Caki2 (cell line): ENCODE measurements around the gene ASIC2. TPM values are rescaled to one million over a fixed set of nuclear protein-coding genes. Genes with fewer than 3 reads are reported as not detected.

Experiments used
- DNase-seq: peaks from one replicate; pipeline ENCODE4 v3.0.0-alpha.2; 2015; ENCODE audit warnings: low read depth
- in situ Hi-C: cut with HindIII; loops from 2 replicates; pipeline ENCODE4 v1.10.0; 2016; ENCODE audit warnings: low sequenced_read_pairs, low pct_unique_long_range_greater_than_20kb, mixed read lengths
- total RNA-seq: library from RNA; depleted of rRNA; stranded (reverse); fragments of >200 nt; shearing (Covaris generic); gene quantifications from 2 replicates; pipeline ENCODE4 v1.2.3, GENCODE V29; 2014; ENCODE audit warnings: low replicate concordance

The ASIC2 gene
- total RNA-seq, 1 experiment from 2014 or later = 2.4 TPM

DNA sequence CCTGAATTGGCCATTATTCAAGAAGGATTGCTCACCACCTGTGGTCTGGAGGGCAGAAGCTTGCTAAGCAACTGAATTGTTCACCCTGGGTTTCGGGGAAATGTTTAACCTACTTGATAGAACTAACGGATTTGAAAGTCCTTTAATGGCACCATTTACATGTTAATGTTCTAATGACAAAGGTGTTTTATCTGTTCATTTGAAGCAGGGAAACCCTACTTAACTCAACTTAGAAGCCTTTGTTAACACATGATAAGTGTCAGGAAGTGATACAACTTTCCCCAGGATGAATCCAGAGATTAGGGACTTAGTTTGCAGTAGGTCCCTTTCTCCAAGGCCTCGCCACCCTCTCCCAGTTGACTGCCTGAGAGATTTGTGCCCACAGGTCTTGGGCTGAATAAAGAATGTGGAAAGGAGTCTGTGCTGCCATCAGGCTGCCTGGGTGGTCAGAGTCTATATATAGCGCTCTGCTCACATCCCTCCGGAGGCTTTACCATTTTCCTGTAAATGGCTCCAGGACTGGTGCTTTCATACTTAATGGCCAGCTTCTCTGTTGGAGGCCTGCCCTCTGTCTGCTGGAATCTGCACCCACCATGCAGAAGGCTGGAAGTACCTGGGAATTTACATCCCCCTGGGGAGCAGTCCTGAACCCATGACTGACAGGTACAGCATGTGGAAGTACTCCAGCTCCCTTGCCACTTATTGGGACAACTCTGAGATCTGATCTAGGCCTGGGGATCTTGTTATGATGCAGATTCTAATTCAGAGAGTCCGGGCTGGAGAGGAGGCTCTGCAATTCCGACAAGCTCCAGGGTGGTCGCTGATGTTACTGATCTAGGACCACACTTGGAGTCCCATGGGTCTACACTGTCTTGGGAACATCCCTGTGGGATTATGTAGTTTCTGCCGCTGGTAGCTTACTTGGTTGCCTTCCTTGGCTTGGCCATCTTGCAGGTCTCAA, 99.9 kb downstream of the ASIC2 start:
- in situ Hi-C loops = no loop called here
- no peak for DNase-seq

DNA sequence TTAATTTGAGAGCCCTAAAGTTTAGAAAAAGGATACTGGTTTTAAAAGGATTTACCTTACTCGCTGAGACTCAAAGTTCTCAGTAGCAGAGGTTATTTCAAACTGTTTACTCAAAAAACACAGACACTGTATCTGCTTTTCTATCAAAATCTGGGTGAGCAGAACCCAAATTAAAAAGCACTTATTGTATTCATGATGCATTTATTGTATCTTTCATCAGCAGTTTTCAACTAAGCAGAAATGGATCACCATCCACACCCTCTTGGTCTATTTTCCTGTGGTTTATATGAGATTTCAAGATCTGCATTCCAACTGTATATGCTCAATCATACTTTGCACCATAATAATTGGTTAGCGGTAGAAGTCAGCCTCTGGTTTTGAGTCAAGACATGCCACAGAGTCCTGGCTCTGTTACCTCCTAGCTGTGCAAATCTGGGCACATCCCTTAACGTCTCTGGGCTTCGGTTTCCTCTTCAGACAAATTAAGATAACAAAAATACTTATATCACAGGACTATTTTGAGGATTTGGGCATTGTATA, 109.5 kb downstream of the ASIC2 start:
- no peak for DNase-seq
- in situ Hi-C loops = no loop called here

DNA sequence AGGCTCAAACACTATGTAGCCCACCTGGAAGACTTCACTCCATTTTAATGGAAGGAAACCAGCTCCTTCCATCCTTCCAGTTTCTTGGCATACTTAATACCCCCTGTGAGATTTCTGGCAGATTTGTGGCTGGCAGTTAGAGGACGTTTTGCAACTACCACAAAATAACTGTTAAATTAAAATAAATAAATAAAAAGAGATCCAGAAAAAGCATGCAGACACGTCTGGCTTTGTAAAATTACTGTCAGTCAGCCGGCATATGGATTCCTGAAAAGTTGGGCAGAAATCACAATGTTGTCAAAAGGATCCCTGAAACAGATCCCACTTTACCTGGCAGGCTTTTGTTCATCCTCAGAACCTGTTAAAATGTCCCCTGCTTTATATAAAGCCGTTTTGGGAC, 113.9 kb downstream of the ASIC2 start:
- DNase-seq = no peak
- in situ Hi-C loops = no loop called here

DNA sequence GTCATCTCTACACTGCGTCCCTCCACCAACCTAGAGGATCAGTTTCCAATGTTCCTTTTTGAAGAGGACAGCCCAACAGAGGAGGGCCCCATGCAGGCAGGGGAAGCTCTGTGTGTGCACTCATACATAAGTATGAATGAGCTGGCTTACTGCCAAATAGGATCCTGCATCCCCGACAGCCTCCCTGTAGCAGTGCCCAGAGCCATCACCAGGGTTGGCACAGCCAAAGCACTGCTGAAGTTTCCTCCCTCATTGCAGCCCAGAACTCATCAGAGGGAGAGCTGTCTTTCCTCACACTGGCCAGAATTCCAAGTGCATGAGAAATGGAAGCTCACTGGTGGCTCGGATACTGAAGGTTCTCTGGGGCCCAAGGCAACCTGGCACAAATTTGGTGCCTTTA, 114.4 kb downstream of the ASIC2 start:
- no peak for DNase-seq
- in situ Hi-C loops = no loop called here

DNA sequence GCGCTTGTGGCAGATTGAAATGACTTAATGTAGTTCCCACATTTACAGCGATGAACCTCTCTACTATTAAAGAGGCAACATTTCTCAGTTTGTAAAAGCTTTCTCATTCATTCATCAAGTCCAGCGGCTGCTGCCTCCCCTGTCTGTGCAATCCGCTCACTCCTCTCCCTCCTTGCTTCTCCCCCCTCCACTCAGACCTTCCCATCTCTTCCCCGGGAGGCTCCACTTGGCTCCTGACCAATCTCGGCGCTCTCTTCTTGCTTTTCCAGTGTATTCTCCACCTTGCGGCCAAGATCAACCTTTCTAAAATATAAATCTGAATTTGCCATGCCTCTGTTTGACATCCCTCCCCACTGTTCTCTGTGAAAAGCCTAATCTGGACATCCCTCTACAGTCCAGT, 117.5 kb downstream of the ASIC2 start:
- in situ Hi-C loops = no loop called here
- DNase-seq = no peak

DNA sequence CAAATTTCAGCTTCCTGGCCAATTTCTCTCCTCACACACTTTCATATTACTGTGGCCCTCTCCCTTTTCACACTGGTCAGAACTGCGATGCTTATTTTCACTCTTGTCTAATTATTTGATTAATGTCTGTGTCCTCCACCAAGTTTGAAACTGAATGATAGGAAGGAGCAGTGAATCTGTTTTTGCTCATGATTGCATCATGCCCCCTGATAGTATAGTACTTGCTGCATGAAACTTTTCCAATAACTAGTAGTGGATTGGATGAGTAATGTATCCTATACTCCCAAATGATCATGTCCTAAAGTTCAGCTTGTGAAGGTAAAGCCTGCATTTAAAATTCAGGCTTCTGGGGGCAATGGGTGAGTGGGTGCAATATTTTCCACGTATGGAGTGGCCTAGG, 121.2 kb downstream of the ASIC2 start:
- in situ Hi-C loops = no loop called here
- DNase-seq = no peak

DNA sequence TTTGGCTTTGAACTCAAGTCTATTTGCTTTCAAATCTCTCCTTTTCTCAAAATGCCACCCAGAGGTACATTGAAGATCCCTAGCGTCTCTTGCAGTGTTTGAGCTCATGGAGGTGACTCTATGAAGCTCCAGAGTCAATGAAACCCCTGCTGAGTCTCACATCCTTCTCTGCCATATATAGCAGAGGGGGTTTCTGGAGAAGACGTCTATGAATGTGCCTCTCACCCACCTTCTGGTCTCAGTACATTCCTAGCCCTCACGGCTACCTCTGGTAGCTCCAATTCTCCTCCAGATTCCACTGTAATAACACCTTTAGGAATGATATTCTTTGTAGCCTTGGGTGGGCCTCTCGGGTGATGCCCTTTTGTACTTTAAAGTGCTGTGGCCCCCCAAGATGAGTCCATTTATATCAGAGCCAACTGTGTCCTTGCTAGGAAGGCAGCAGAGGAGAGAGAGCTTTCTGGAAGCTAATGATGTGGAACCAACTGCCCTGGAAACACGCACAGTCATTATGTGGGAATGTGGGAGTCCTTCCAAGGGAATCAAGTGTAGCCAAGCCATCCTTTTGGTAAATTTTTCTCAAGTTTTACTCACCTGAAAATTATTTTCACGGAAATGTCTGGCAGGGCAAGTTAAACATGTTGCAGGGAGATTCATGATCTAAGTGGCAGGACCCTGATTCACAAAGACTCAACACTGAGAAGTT, 123.4 kb downstream of the ASIC2 start:
- DNase-seq = peak; percentile 96
- in situ Hi-C loops = no loop called here

DNA sequence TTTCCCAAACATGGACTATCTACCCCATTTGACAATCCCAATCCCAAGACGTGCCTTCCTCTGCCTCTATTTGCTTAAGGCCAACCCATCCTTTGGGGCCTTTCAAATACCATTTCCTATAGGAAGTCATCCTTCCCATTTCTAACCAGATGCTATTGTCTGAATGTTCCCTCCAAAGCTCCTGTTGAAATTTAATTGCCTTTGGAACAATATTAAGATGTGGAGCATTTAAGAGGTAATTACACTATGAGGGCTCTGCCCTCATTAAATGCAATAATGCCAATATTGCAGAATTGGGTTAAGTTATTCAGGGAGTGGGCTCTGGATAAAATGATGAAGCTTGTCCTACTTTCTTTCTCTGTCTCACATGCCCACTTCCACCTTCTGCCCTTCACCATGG, 125.4 kb downstream of the ASIC2 start:
- in situ Hi-C loops = no loop called here
- no peak for DNase-seq

DNA sequence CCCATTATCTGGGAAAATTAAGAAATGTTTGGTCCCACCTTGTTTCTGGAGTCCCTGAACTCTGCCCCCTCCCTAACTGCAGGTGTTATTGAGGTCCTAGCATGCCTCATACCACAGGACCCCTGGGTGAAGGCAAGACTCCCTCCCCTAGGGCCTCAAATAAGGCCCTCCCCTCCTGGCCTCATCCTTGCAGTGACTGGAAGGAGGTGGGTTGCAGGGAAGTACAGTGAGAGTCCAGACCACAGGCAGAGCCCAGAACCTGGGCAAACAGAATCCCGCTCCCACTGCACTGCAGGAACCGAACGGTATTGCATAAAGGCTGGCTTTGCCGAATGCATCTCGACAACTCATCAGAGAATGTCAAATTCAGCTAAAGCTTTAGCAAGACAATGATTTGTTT, 126.6 kb downstream of the ASIC2 start:
- DNase-seq = no peak
- in situ Hi-C loops = no loop called here

DNA sequence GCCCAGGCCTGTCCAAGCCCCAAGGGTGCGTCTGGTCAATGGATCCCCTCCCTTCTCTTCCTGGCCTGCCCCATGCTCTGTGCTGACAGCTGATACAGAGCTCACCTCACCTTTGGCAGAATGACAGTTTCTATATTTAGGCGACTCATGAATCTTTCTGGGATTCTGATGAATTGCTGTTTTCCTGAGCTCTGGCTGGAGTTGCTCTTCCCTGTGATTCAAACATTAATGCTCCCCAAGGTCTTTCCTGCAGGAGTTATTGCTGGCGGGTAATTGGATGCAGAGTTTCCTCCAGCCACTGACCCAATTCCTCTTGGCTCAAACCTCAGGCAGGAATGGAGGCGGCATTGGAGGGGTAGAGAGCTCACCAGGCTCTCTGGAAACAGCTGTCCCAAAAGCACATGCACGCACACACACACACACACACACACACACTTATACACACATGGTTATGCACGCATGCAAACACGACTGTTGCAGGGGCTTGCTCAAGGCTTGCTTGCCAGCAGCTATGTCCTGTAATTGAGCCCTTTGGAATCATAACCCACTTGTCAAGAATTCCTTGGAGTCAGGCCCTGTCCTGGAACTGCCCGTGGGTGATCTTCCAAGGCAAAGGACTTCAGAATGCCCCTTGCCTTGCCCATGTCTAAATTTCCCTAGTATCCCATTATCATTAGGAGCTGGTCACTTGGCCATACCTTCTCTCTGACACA, 128.8 kb downstream of the ASIC2 start:
- DNase-seq = peak; percentile 46
- in situ Hi-C loops = no loop called here

DNA sequence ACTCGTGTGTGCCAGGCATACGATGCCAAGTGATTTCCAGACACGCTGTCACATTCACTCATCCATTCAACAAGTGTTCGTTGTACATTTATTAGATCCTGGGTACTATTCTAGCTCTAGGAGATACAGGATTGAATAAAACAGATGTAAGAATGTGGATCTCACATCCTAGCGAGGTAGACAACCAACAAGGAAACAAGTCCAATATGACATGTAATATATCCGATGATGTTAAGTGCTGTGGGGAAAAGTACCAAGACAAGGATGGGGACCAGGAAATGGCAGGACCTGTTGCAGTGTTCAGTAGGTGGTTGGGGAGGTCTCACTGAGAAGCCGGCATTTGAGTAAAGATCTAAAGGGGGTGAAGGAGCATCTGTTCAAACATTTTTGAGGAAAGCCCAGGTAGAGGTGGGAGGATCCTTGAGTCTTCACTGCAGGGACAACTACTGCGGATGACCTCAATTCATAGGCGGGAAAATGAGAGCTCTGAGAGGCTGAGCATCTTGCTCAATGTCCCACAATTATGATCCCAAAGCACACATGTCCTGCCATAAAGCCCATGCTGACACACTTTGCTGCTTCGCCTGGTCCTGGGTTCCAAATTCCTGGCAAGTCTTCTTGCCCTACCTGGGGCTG, 129.4 kb downstream of the ASIC2 start:
- in situ Hi-C loops = no loop called here

DNA sequence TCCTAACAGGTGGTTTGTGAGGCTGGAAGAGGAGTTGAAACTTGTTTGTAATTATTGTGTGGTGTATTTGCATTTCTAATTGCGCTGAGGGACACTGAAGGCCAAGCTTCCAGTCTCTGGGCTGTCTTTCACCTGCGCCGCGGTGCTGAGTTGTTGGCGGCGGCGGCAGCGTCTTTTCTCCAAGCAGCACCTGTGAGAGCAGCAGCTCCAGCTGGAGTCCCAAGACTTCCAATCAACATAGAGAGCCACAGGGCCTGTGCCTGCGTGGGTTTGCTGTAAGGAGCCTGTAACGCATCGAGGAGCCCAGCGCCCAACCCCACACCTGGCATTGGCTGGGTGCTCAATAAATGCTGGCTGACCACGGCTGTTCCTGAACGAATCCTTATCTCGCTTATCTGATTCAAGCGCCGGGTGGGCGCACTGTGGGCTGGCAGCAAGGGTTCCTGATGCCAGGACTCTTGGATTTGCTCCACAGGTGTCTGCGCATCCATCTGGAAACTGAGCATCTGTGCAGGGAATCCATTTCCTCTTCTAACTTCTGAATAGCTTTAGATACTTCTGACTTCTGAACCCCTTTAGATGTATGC, 138.1 kb downstream of the ASIC2 start:
- in situ Hi-C loops = no loop called here
- no peak for DNase-seq

More for the DNA sequence above, 129.4 kb downstream of the ASIC2 start:
- DNase-seq = no peak

DNA sequence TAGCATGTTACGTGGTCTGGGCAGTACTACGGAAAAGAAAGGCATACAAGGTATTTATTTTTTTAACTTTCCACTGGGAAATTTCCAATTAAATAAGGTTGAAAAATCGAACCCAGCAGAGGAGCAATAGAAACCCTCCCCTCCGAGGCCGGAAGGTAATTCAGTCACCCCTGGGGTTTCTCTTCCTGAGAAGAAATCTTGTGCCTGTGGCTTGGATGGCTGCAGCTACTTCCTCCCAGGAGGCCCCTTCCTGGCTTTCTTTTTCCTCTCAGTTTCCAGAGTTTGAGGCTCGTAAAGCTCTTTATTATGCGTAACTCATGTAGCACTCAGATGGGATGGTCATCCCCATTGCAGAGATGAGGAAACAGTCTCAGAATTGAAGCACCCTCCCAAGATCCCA, 140.3 kb downstream of the ASIC2 start:
- DNase-seq = no peak
- in situ Hi-C loops = no loop called here

DNA sequence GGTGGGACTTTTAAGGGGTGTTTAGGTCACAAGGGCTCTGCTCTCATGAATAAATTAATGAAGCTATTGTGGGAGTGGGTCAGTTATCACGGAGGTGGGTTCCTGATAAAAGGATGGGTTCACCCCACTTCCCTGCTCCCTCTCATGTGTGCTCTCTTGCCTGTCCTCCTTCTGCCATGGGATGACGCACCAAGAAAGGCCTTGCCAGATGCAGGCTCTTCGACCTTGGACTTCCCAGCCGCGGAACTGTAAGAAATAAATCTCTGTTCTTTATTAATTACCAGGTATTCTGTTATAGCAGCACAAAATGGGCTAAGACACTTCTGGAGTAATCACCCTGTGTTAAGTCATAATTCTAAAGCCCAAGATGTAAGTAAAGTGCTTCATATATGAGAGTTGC, 141.5 kb downstream of the ASIC2 start:
- DNase-seq = no peak
- in situ Hi-C loops = no loop called here

DNA sequence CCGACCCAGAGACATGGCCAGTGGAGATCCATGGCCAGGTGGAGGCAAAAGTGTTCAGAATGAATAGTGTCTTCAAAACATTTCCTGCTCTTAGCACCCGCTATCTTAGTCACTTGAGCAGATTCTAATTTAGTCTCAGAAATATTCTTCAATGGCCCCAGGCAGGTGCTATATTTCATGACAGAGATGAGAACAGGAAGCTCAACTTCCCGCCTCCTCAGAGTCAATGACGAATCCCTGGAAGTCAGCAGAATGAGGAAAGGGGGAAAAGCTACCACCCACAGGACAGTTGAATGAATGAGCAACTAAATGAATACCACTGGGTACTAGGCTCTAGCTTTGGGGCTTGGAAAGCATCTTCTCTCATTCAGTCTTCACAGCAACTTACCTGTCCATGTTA, 147.2 kb downstream of the ASIC2 start:
- in situ Hi-C loops = no loop called here
- DNase-seq = no peak

DNA sequence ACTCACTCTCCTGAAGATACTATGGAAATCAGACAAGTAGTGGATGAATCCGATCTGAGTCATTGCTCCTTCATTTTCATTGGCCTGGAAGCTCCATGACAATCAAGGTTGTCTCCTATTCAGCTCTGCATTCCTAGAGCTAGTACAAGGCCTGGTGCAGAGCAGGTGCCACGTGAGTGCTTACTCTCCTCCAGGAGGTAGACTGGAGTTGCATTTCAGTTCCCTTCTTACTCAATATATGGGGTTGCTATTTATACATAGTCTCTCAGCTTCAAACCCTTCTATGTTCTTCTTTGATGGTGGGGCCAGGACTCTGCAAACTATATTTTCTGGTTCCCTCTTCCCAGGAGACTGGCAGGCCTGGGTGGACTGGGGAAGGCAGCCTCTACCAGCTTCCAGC, 148.3 kb downstream of the ASIC2 start:
- no peak for DNase-seq
- in situ Hi-C loops = no loop called here

DNA sequence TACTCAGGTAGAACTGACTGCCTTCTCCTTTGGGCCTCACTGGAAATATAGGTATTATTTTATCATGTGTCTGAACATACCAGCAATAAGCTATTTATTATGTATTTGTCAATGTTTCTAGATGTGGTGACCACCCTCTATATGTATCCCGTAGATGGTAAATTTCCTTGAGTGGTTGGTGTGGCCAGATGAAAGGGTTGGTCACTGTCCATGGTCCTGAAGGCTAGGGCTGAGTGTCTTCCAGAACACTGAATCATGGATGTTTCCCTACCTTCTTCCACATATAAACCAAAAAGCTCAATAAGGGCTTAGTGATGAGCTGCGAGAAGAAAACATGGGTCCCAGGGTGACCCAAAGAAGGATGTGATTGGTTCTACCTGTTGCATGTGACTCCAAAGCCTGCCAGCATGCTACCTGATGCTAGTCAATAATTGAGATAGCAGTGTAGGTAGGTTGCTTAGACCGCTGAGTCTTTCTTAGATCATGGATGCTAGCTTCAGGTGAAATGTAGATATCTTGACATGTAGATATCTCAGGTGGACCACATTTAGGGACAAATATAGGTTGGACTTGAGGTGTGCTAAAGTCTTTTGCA, 150.3 kb downstream of the ASIC2 start:
- peak; percentile 41 for DNase-seq
- in situ Hi-C loops = no loop called here
